Stimulated activated CD4-positive, alpha-beta T cell treated with anti-CD3 and anti-CD28 coated beads, Interleukin-1b, Interleukin-23, amount 100 ng/mL, for 1 hour (primary cell): ENCODE measurements around the gene CC2D1A.

Experiments used
- DNase-seq, 2 donors: peaks; one replicate each; pipeline ENCODE4 v3.0.0-alpha.2; 2020; ENCODE audit warnings: low read depth in 2 of 2

Gene CC2D1A

GRCh38 chr19:13937479-13938300 lies 31.7 kb downstream of the CC2D1A start:
- no peak for DNase-seq

GRCh38 chr19:13938301-13939064 lies 32.5 kb downstream of the CC2D1A start, which contains the start of gene PODNL1:
Gene PODNL1 (minus strand): TSS chr19:13938417. CDS start chr19:13938181, 236 bp downstream.
- DNase-seq: no peak

GRCh38 chr19:13942023-13942684 lies 36.2 kb downstream of the CC2D1A start:
- DNase-seq: no peak

- no peak for DNase-seq
Observed at GRCh38 chr19:13946414-13946813, 40.4 kb downstream of the CC2D1A start.

GRCh38 chr19:13951043-13951442 lies 45.0 kb downstream of the CC2D1A start:
- DNase-seq: no peak

GRCh38 chr19:13951799-13952153 lies 45.8 kb downstream of the CC2D1A start:
- no peak for DNase-seq

- DNase-seq: peak; percentile 93 to 97
Observed at GRCh38 chr19:13952154-13952930, 46.3 kb downstream of the CC2D1A start, which contains the start of gene DCAF15. Gene DCAF15 (plus strand): TSS chr19:13952509. CDS start chr19:13952513, 4 bp downstream.

GRCh38 chr19:13952931-13953531 lies 47.0 kb downstream of the CC2D1A start:
- no peak for DNase-seq

GRCh38 chr19:13954185-13954584 lies 48.2 kb downstream of the CC2D1A start:
- DNase-seq: no peak

GRCh38 chr19:13955662-13956364 lies 49.8 kb downstream of the CC2D1A start:
- DNase-seq: no peak

GRCh38 chr19:13956365-13956744 lies 50.4 kb downstream of the CC2D1A start:
- DNase-seq: no peak

- no peak for DNase-seq
Observed at GRCh38 chr19:13957051-13957450, 51.0 kb downstream of the CC2D1A start.

GRCh38 chr19:13958043-13958442 lies 52.0 kb downstream of the CC2D1A start:
- no peak for DNase-seq

GRCh38 chr19:13959141-13959961 lies 53.4 kb downstream of the CC2D1A start:
- DNase-seq: no peak

GRCh38 chr19:13959962-13960862 lies 54.2 kb downstream of the CC2D1A start:
- DNase-seq: no peak

- no peak for DNase-seq
Observed at GRCh38 chr19:13960863-13961784, 55.1 kb downstream of the CC2D1A start.
